CD4-positive, alpha-beta T cell (primary cell): Measurements from ENCODE around the gene LST1. TPM values are rescaled to one million over a fixed set of nuclear protein-coding genes. Genes with fewer than 3 reads are reported as not detected.
"Not testable (repeated sequence)": the region's sequence is repeated elsewhere in the genome, so short reads cannot be mapped to it uniquely, and the experiment has no call there.

Source experiments
- ATAC-seq: fragments of 200-7000 bp; cut with Tn5 transposase; one replicate; pipeline ENCODE4 v1.10.0; 2022; ENCODE audit warnings: mild to moderate bottlenecking; ENCODE audit not compliant: poor library complexity
- CTCF ChIA-PET: fragments of 350-600 bp; sonication (Branson Sonifier 250); formaldehyde crosslinking; loops from one replicate; lab custom pipeline; 2021; ENCODE audit warnings: antibody characterized with exemption, inconsistent platforms; lab: Charles Lee
- POLR2A ChIA-PET: fragments of 350-600 bp; sonication (Branson Sonifier 250); formaldehyde crosslinking; loops from one replicate; lab custom pipeline; 2021; ENCODE audit warnings: antibody characterized with exemption, inconsistent platforms; lab: Charles Lee
- DNase-seq, 14 experiments: peaks; one replicate each; pipeline ENCODE4 v3.0.0-alpha.2; 2013 to 2020; ENCODE audit warnings: mixed read lengths in 2 of 14
- H3K27ac ChIP-seq, 2 donors: one replicate each; pipeline versions ENCODE4 v1.5.1 to v1.7.0; 2013; ENCODE audit warnings: low read length in 2 of 2, low read depth in 1 of 2, mild to moderate bottlenecking in 1 of 2
- H3K27me3 ChIP-seq, 2 experiments: 1 replicate in 1 of 2; 2 replicates in 1 of 2; pipeline versions ENCODE4 v1.6.1 to v1.7.0; 2013; ENCODE audit warnings: low read length in 2 of 2, control low read depth in 1 of 2, mild to moderate bottlenecking in 1 of 2, moderate library complexity in 1 of 2; ENCODE audit not compliant: insufficient read depth in 2 of 2, control insufficient read depth in 1 of 2
- H3K36me3 ChIP-seq: one replicate; pipeline ENCODE4 v1.6.1; 2013; ENCODE audit warnings: low read length, control low read depth; ENCODE audit not compliant: insufficient read depth
- H3K4me1 ChIP-seq: one replicate; pipeline ENCODE4 v1.6.1; 2013; ENCODE audit warnings: low read length, control low read depth; ENCODE audit not compliant: insufficient read depth
- H3K4me3 ChIP-seq: one replicate; pipeline ENCODE4 v1.5.1; 2013; ENCODE audit warnings: mild to moderate bottlenecking, low read length, moderate library complexity
- H3K9me3 ChIP-seq, 2 experiments: 1 replicate in 1 of 2; 2 replicates in 1 of 2; pipeline versions ENCODE4 v1.6.1 to v1.7.0; 2013; ENCODE audit warnings: low read length in 2 of 2, mild to moderate bottlenecking in 2 of 2, control low read depth in 1 of 2, moderate library complexity in 1 of 2; ENCODE audit not compliant: control insufficient read depth in 1 of 2, insufficient read depth in 1 of 2
- H3K27ac Mint-ChIP-seq: one replicate; pipeline ENCODE4 v1.8.0; 2020; ENCODE audit warnings: mixed read lengths
- H3K27me3 Mint-ChIP-seq: one replicate; pipeline ENCODE4 v1.8.0; 2021; ENCODE audit warnings: mixed read lengths
- H3K36me3 Mint-ChIP-seq: one replicate; pipeline ENCODE4 v1.8.0; 2021; ENCODE audit warnings: low read depth, mixed read lengths
- H3K4me1 Mint-ChIP-seq: one replicate; pipeline ENCODE4 v1.8.0; 2021; ENCODE audit warnings: low read depth, mixed read lengths
- H3K4me3 Mint-ChIP-seq: one replicate; pipeline ENCODE4 v1.8.0; 2020; ENCODE audit warnings: mild to moderate bottlenecking, mixed read lengths
- H3K9me3 Mint-ChIP-seq: one replicate; pipeline ENCODE4 v1.8.0; 2020; ENCODE audit warnings: mixed read lengths
- CTCF ChIP-seq: fragments of 200-600 bp; IDR thresholded peaks from one replicate; pipeline ENCODE4 v1.8.0; 2022; ENCODE audit warnings: antibody characterized with exemption, mild to moderate bottlenecking
- intact Hi-C, 2 experiments: fragments of 100-400 bp; cut with DNase I in 1 of 2; cut with micrococcal nuclease in 1 of 2; formaldehyde crosslinking; loops; one replicate each; pipeline versions ENCODE4 v1.15.1 to v1.9.0; 2023 to 2025; cut with DNase I, micrococcal nuclease
- total RNA-seq, 174 experiments: library from RNA in 2 of 174; stranded (reverse) in 2 of 174; gene quantifications; one replicate each; pipeline ENCODE4 v1.2.3 and lab custom pipeline; 2021 to 2026

Gene LST1
- total RNA-seq, 2 experiments from 2014 or later: 8.9 to 10.3 TPM

- Mint-ChIP-seq H3K4me3 (peak overlapping the region; percentile 15), H3K27me3 (no peaks in the 10 kb centered on the region), H3K4me1 (peaks cover 75% of the 10 kb centered on the region), H3K36me3 (no peaks in the 10 kb centered on the region), H3K9me3 (no peaks in the 10 kb centered on the region), H3K27ac (peak overlapping the region; percentile 85)
- CTCF ChIA-PET: interaction anchor here (1.1 to 16.9 kb wide), 3 partner anchors 8 to 37 kb away, joined by 3 to 353 read pairs (median 20); partner anchors contain the start of gene NCR3
- Histone ChIP-seq H3K9me3 (no peaks in the 10 kb centered on the region), H3K36me3 (no peaks in the 10 kb centered on the region), H3K4me3 (peak overlapping the region; percentile 32), H3K27ac (peak overlapping the region; percentile 75 to 95), H3K4me1 (peaks cover 81% of the 10 kb centered on the region), H3K27me3 (no peaks in the 10 kb centered on the region)
- intact Hi-C loops: loop anchor here in 1 of 2 experiments (10.0 kb wide), 1 partner anchor 247 kb away; no protein-coding TSS in a partner anchor
- POLR2A ChIA-PET: interaction anchor here (1.0 to 34.9 kb wide), 5 partner anchors 2 to 46 kb away, joined by 4 to 1160 read pairs (median 220); partner anchors contain the start of genes ATP6V1G2, DDX39B, LST1 and LTA
- no peak for ATAC-seq
- TF ChIP-seq CTCF: no peak
- no peak for DNase-seq
These were observed 2.0 kb downstream of the LST1 start for GRCh38 chr6:31587791-31588777.

GRCh38 chr6:31588871-31589650 is 3.0 kb downstream of the LST1 start:
- intact Hi-C loops: loop anchor here in 1 of 2 experiments (10.0 kb wide), 1 partner anchor 246 kb away; no protein-coding TSS in a partner anchor
- peaks cover 81% of the 10 kb centered on the region for H3K4me1 ChIP-seq
- TF ChIP-seq CTCF: no peak
- no peaks in the 10 kb centered on the region for H3K27me3 Mint-ChIP-seq
- no peaks in the 10 kb centered on the region for H3K9me3 ChIP-seq
- H3K4me3 Mint-ChIP-seq: peak overlapping the region; percentile 23
- ChIA-PET CTCF (interaction anchor here (1.1 to 16.9 kb wide), 3 partner anchors 7 to 38 kb away, joined by 3 to 353 read pairs (median 10); partner anchors contain the start of gene NCR3), POLR2A (interaction anchor here (0.6 to 29.8 kb wide), 4 partner anchors 9 to 47 kb away, joined by 3 to 1160 read pairs (median 112); partner anchors contain the start of genes ATP6V1G2, DDX39B, LST1 and LTA)
- ATAC-seq (no peak), DNase-seq (no peak)
- no peak overlapping the region for H3K27ac ChIP-seq
- no peak overlapping the region for H3K4me3 ChIP-seq
- no peaks in the 10 kb centered on the region for H3K9me3 Mint-ChIP-seq
- no peaks in the 10 kb centered on the region for H3K36me3 ChIP-seq
- no peaks in the 10 kb centered on the region for H3K36me3 Mint-ChIP-seq
- H3K27me3 ChIP-seq: no peaks in the 10 kb centered on the region
- peak overlapping the region; percentile 85 for H3K27ac Mint-ChIP-seq
- H3K4me1 Mint-ChIP-seq: peaks cover 74% of the 10 kb centered on the region

GRCh38 chr6:31590691-31591090 is 4.6 kb downstream of the LST1 start:
- H3K27ac ChIP-seq, H3K36me3 ChIP-seq, H3K9me3 ChIP-seq, H3K27me3 ChIP-seq, ATAC-seq, DNase-seq, H3K4me3 Mint-ChIP-seq, H3K27me3 Mint-ChIP-seq, H3K36me3 Mint-ChIP-seq, intact Hi-C loops, H3K4me3 ChIP-seq, H3K9me3 Mint-ChIP-seq: not testable (repeated sequence)
- peaks cover 58% of the 10 kb centered on the region for H3K4me1 Mint-ChIP-seq
- ChIA-PET POLR2A (interaction anchor here (1.5 to 29.8 kb wide), 2 partner anchors 20 to 39 kb away, joined by 3 to 1160 read pairs; partner anchors contain the start of genes LST1, LTA, LTB and TNF), CTCF (interaction anchor here (1.2 to 2.9 kb wide), 2 partner anchors 10 to 39 kb away, joined by 3 to 10 read pairs; no protein-coding TSS in a partner anchor)
- peak overlapping the region; percentile 64 for H3K27ac Mint-ChIP-seq
- peaks cover 75% of the 10 kb centered on the region for H3K4me1 ChIP-seq
